Caco-2 (cell line): Measurements from ENCODE around the gene STIM2. TPM values are rescaled to one million over a fixed set of nuclear protein-coding genes. Genes with fewer than 3 reads are reported as not detected.
"Not testable (repeated sequence)": the region's sequence is repeated elsewhere in the genome, so short reads cannot be mapped to it uniquely, and the experiment has no call there.

ENCODE experiments used
- BruUV-seq: library from RNA; stranded (reverse); fragments of 400-500 nt; replicated peaks from 2 replicates; lab custom pipeline; 2021; lab: Mats Ljungman, UMichigan
- CTCF ChIA-PET: fragments of 300-600 bp; sonication (Branson Sonifier 250); formaldehyde crosslinking; loops from one replicate; lab custom pipeline; 2022; ENCODE audit warnings: antibody characterized with exemption; lab: Charles Lee
- POLR2A ChIA-PET: fragments of 300-600 bp; sonication (Branson Sonifier 250); formaldehyde crosslinking; loops from one replicate; lab custom pipeline; 2022; ENCODE audit warnings: antibody characterized with exemption; lab: Charles Lee
- DNase-seq, 2 experiments: peaks; one replicate each; pipeline versions ENCODE4 v3.0.0 to v3.0.0-alpha.2; 2020 to 2022
- H3K27me3 ChIP-seq: replicated peaks from 2 replicates; pipeline ENCODE4 v1.6.0; 2011; ENCODE audit warnings: low read length; ENCODE audit not compliant: control insufficient read depth, insufficient read depth
- H3K36me3 ChIP-seq: 2 replicates; pipeline ENCODE4 v1.5.1; 2011; ENCODE audit warnings: low read length; ENCODE audit not compliant: control insufficient read depth, insufficient read depth
- H3K4me1 ChIP-seq: fragments of 250-450 bp; sonication (Bioruptor Pico); 2 replicates; pipeline ENCODE4 v1.5.1; 2020; ENCODE audit warnings: mild to moderate bottlenecking
- H3K4me3 ChIP-seq: 2 replicates; pipeline ENCODE4 v1.5.1; 2011; ENCODE audit warnings: low read depth, mild to moderate bottlenecking, control low read depth, low read length
- H3K9me3 ChIP-seq: fragments of 250-450 bp; sonication (Bioruptor Pico); 2 replicates; pipeline ENCODE4 v1.5.1; 2020; ENCODE audit warnings: mild to moderate bottlenecking, moderate library complexity
- H3K27ac Mint-ChIP-seq: one replicate; pipeline ENCODE4 v1.8.0; 2022; ENCODE audit warnings: mixed read lengths; ENCODE audit not compliant: unreplicated experiment
- H3K27me3 Mint-ChIP-seq: one replicate; pipeline ENCODE4 v1.8.0; 2022; ENCODE audit warnings: mixed read lengths; ENCODE audit not compliant: insufficient read depth, unreplicated experiment
- H3K36me3 Mint-ChIP-seq: one replicate; pipeline ENCODE4 v1.8.0; 2022; ENCODE audit warnings: mild to moderate bottlenecking, mixed read lengths; ENCODE audit not compliant: insufficient read depth, unreplicated experiment
- H3K4me1 Mint-ChIP-seq: one replicate; pipeline ENCODE4 v1.8.0; 2022; ENCODE audit warnings: low read depth, mixed read lengths; ENCODE audit not compliant: unreplicated experiment
- H3K4me3 Mint-ChIP-seq: one replicate; pipeline ENCODE4 v1.8.0; 2022; ENCODE audit warnings: mild to moderate bottlenecking, moderate library complexity, mixed read lengths; ENCODE audit not compliant: unreplicated experiment
- H3K9me3 Mint-ChIP-seq: one replicate; pipeline ENCODE4 v1.8.0; 2022; ENCODE audit warnings: mixed read lengths; ENCODE audit not compliant: unreplicated experiment
- CTCF ChIP-seq, 2 experiments: fragments of 200-600 bp in 1 of 2; IDR thresholded peaks; 1 replicate in 1 of 2; 2 replicates in 1 of 2; pipeline versions ENCODE4 v1.5.1 to v1.8.0; 2011 to 2022; ENCODE audit warnings: antibody characterized with exemption in 1 of 2, control low read depth in 1 of 2, inconsistent platforms in 1 of 2, low read depth in 1 of 2, low read length in 1 of 2, mild to moderate bottlenecking in 1 of 2, moderate library complexity in 1 of 2; ENCODE audit not compliant: insufficient read depth in 1 of 2, severe bottlenecking in 1 of 2, unreplicated experiment in 1 of 2
- intact Hi-C: fragments of 100-400 bp; cut with micrococcal nuclease; formaldehyde crosslinking; loops from one replicate; pipeline ENCODE4 v1.10.0; 2022; ENCODE audit not compliant: unreplicated experiment
- total RNA-seq: library from RNA; stranded (reverse); gene quantifications from 2 replicates; pipeline ENCODE4 v1.2.3, GENCODE V29; 2022

The STIM2 gene
- total RNA-seq, 1 experiment from 2014 or later: 27.2 TPM

- intact Hi-C loops: no loop called here
- Histone ChIP-seq H3K4me1 (no peaks in the 10 kb centered on the region), H3K36me3 (no peaks in the 10 kb centered on the region), H3K4me3 (no peak overlapping the region), H3K27me3 (no peaks in the 10 kb centered on the region), H3K9me3 (no peaks in the 10 kb centered on the region)
- H3K27ac Mint-ChIP-seq: no peak overlapping the region
- no peaks in the 10 kb centered on the region for H3K9me3 Mint-ChIP-seq
- no peaks in the 10 kb centered on the region for H3K27me3 Mint-ChIP-seq
- H3K4me1 Mint-ChIP-seq: no peaks in the 10 kb centered on the region
- no peak for TF ChIP-seq CTCF (IDR thresholded peaks at IDR 0.05; ENCODE audit: insufficient read depth in 1 of 2, low read depth in 1 of 2, low read length in 1 of 2, severe bottlenecking in 1 of 2, unreplicated experiment in 1 of 2)
- no TSS peak for BruUV-seq
- DNase-seq: no peak
- ChIA-PET POLR2A (no interaction called here), CTCF (interaction anchor here (0.6 kb wide), 1 partner anchor 25 kb away, joined by 3 read pairs; no protein-coding TSS in a partner anchor)
- H3K36me3 Mint-ChIP-seq: peaks cover 13% of the 10 kb centered on the region
- no peak overlapping the region for H3K4me3 Mint-ChIP-seq
Measured at GRCh38 chr4:27024805-27025204, 164.2 kb downstream of the STIM2 start.

GRCh38 chr4:27027428-27027827 lies 166.8 kb downstream of the STIM2 start:
- Histone ChIP-seq H3K27me3 (no peaks in the 10 kb centered on the region), H3K9me3 (no peaks in the 10 kb centered on the region), H3K4me3 (no peak overlapping the region), H3K36me3 (no peaks in the 10 kb centered on the region), H3K4me1 (no peaks in the 10 kb centered on the region)
- ChIA-PET POLR2A (interaction anchor here (0.6 kb wide), 1 partner anchor 21 kb away, joined by 3 read pairs; no protein-coding TSS in a partner anchor), CTCF (no interaction called here)
- intact Hi-C loops: no loop called here
- H3K27ac Mint-ChIP-seq: no peak overlapping the region
- no TSS peak for BruUV-seq
- TF ChIP-seq CTCF (IDR thresholded peaks at IDR 0.05; ENCODE audit: insufficient read depth in 1 of 2, low read depth in 1 of 2, low read length in 1 of 2, severe bottlenecking in 1 of 2, unreplicated experiment in 1 of 2): no peak
- DNase-seq: no peak
- no peaks in the 10 kb centered on the region for H3K4me1 Mint-ChIP-seq
- no peaks in the 10 kb centered on the region for H3K9me3 Mint-ChIP-seq
- no peak overlapping the region for H3K4me3 Mint-ChIP-seq
- H3K27me3 Mint-ChIP-seq: peaks cover 5% of the 10 kb centered on the region
- peaks cover 7% of the 10 kb centered on the region for H3K36me3 Mint-ChIP-seq

- intact Hi-C loops, H3K36me3 Mint-ChIP-seq, H3K4me1 Mint-ChIP-seq, CTCF ChIA-PET, BruUV-seq, POLR2A ChIA-PET, H3K27me3 ChIP-seq, H3K9me3 ChIP-seq, H3K36me3 ChIP-seq, H3K4me3 ChIP-seq, H3K4me3 Mint-ChIP-seq, H3K4me1 ChIP-seq, DNase-seq, H3K27ac Mint-ChIP-seq: not testable (repeated sequence)
- peaks cover 13% of the 10 kb centered on the region for H3K27me3 Mint-ChIP-seq
- H3K9me3 Mint-ChIP-seq: peaks cover 16% of the 10 kb centered on the region
Measured at GRCh38 chr4:27035127-27035526, 174.5 kb downstream of the STIM2 start.

- H3K27me3 ChIP-seq: no peaks in the 10 kb centered on the region
- H3K36me3 Mint-ChIP-seq: no peaks in the 10 kb centered on the region
- intact Hi-C loops: no loop called here
- no peaks in the 10 kb centered on the region for H3K9me3 ChIP-seq
- no peak overlapping the region for H3K27ac Mint-ChIP-seq
- H3K4me1 ChIP-seq: no peaks in the 10 kb centered on the region
- TF ChIP-seq CTCF (IDR thresholded peaks at IDR 0.05; ENCODE audit: insufficient read depth in 1 of 2, low read depth in 1 of 2, low read length in 1 of 2, severe bottlenecking in 1 of 2, unreplicated experiment in 1 of 2): no peak
- no peak overlapping the region for H3K4me3 ChIP-seq
- no peaks in the 10 kb centered on the region for H3K36me3 ChIP-seq
- peaks cover 9% of the 10 kb centered on the region for H3K27me3 Mint-ChIP-seq
- ChIA-PET CTCF (no interaction called here), POLR2A (no interaction called here)
- H3K4me1 Mint-ChIP-seq: peaks cover 11% of the 10 kb centered on the region
- no TSS peak for BruUV-seq
- no peak for DNase-seq
- H3K9me3 Mint-ChIP-seq: peaks cover 16% of the 10 kb centered on the region
- no peak overlapping the region for H3K4me3 Mint-ChIP-seq
Measured at GRCh38 chr4:27040356-27040755, 179.7 kb downstream of the STIM2 start.
